GM21360 (cell line): Measurements from ENCODE around the gene EVX2.

Source experiments
- ATAC-seq: cut with Tn5 transposase; IDR thresholded peaks from one replicate; pipeline ENCODE4 v1.9.1; 2021; ENCODE audit warnings: mild to moderate bottlenecking, moderate library complexity; ENCODE audit not compliant: unreplicated experiment

Gene EVX2

DNA sequence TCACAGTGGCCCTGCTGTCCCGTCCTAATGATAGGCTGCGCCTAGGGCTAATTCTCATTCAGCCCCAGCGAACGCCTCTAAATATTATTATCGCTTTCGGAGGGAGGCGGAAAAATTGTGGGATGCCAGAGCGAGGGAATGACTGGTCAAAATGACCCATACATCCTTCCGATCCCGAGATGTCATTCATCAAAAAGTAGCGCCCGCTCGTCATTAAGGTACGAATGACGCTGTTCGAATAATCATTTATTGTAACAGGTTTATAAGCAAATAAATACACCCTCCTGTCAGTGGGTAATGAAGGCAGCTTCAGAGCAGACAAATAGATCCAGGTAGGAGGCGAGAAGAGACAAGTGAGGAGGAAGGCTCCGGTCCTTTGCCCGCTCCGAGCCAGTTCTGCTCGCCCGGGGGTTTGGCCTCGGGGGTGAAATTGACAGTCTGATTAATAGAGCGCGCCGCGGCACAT lies at the start of gene EVX2:
TSS of gene EVX2 (minus strand) at position 167 of the 466 bp plus-strand sequence. CDS start 186 bp downstream, outside the sequence.
- ATAC-seq: no peak

DNA sequence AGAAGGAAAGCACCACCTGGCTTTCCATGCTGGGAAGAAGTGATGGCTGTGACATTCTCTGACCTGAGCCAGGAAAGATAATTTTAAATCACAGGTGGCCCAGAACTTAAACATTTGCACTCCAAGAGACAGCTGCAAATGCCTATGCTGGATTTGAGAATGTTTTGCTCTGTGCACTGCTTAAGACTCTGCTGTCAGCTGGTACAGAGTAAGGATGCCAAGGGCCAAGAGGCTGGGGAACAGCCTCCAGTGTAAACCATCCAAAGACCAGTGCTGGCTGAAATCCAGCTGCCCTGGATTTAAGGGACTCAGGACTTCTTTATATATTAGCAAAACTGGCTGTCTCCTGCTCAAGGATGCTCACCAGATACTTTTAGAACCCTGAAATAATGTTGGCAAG lies 49.6 kb upstream of the EVX2 start:
- ATAC-seq: no peak

DNA sequence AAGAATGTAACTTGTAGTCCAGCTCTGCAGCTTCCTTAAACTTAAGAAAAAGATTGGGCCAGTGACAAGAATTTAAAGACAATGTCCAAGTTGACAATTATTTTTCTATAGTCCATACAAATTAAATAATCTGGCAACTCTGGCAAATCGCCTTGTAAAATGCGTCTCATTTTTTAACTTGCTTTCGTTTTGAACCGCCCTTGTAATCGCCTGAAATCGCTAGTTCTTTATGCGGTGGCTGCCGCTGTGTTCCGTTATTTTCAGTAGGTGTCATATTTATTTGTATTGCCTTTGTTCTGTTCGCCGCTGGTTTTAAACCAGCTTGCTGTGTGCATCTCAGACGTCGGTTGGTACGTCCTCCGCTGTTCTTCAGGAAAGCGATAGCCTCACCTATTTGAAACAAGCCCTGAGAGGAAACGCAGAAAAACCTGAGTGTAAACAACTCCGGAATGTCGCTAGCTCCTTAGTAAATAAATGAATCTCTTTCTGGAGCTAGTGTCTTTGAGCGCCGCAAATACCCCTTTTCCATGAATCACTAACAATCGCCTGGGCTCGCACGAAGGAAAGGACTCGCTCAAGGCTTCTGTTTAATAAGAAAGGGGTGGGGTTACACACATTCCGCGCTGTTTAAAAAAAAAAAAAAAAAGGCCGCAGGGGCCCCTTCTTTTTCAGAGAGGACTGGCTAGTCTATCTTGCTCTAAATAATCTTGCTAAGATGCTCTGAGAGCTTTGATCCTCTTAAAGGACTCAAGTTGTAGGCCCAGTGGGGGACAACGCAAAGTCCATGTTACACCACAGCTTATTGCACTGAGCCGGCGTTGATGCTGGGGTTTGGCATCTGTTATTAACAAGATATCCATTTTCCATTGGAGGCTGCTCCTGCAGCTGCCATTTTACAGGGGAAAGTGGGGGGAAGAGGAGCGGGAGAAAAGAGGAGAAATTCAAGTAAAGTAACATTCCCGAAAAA lies 48.7 kb upstream of the EVX2 start:
- no peak for ATAC-seq

DNA sequence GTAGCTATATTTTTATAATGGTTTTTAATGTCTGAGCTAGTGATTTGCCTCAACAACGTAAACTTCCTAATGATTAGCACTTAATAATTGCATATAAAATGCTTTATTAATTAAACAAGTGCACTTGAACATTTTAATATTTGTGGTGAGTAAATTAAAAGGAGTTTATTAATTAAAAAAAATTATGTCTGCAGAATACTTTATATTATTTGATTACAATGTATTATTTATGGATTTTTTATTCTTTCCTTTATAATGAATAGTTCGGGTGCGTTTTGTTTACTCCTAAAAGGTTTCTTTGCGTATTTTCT lies 48.0 kb upstream of the EVX2 start:
- ATAC-seq: no peak

DNA sequence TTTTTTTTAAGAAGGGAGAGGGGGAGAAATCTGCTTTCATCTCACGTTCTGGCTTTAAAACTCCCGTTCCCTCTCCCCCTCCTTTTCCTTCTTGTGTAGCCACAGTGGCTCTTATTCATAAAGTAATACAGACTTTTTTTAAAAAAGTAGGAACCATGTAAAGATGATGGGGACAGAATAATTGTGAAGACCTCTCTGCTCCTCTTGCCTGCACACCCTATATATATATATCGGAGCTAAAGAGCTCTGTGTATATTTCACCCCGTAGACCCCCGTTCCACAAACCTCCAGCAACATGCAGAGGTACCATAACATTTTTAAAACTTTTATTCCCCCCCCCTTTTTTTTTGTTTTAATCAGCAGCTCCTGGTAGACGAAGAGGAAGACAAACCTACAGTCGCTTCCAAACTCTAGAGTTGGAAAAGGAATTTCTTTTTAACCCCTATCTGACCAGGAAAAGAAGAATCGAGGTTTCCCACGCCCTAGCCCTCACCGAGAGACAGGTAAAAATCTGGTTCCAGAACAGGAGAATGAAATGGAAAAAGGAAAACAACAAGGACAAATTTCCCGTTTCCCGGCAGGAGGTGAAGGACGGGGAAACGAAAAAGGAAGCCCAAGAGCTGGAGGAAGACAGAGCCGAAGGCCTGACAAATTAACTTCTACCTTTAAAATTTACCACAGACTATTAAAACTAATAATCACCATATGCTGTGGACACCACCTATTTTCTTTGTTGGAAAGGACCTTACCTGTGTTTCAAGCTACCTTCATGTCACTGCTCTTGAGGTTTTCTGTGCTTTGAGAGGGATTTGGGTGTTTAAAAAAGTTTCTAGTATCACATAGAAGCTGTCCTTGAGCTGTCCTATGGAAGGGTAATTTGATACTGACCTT lies 47.4 kb upstream of the EVX2 start:
- ATAC-seq: no peak

DNA sequence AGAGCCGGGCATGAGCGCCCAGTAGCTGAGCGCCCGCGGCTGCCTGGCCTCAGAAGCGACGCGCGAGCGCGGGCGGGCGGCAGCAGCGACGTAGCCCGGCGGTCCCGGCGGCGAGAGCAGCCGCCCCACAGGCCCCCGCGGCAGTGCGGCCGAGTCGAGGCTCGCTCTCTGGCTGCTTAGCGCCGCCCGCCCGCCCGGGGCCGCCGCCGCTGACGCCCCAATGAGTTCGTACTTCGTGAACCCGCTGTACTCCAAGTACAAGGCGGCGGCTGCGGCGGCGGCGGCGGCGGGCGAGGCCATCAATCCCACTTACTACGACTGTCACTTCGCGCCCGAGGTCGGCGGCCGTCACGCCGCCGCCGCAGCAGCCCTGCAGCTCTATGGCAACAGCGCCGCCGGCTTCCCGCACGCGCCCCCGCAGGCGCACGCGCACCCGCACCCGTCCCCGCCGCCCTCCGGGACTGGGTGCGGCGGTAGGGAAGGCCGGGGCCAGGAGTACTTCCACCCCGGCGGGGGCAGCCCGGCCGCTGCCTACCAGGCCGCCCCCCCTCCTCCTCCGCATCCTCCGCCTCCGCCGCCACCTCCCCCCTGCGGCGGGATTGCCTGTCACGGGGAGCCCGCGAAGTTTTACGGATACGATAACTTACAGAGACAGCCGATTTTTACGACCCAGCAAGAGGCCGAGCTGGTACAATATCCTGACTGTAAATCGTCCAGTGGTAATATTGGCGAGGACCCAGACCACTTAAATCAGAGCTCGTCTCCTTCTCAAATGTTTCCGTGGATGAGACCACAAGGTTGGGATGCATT lies 46.6 kb upstream of the EVX2 start:
- ATAC-seq: no peak

DNA sequence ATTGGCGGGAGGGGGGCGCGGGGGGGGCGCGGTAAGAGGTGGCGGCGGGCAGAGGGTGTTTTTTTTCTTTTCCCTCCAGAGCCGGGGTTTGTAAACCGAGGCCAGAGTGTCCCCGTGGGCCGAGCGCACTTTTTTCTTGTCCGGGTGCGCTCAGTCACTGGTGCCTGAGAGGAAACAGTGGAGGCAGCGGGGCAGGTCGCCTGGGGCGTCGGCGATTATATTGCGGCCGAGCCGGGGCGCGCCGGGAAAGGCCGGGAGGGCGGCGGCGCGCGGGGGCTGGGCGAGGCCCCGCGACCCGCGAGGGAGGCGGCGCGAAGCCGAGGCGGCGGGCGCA lies 46.0 kb upstream of the EVX2 start:
- no peak for ATAC-seq

DNA sequence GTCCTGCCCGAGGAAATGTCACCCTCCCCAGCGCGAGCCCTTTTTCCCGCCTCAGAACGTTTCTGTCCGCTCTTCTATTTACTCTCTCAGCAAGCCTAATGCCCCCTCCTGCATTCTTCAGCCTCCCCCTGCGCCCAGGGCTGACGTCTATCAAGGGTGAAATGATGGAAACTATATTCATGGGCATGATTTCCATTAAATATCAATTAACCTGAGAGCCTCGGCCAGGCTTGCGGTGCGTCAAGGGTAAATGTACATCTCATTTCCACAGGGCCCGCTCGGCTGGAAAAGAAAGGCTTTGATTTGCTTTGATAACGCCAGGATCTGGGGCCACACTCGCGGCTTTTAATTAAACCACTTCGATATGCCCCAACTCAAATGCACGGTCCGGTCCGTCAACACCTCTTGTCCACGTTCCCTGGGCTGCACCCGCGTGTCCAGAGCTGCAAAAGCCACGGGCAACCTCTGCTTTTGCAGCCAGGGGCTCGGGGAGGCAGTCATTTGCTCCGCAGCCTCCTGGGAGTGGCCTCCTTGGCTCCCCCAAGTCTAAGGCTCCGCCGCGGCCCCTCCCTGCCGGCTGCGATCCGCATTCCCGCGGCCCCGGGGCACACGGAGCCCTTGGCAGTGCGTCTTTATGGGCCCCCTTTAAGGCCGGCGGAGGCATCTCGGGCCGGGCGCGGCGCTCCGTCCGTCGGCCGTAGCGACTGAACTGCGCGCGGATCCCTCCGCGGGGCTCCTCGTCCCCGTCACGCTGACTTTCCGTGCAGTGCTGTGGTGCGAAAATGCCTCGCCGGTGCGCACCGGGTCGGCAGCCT lies 45.4 kb upstream of the EVX2 start, which contains the start of gene HOXD8:
TSS of gene HOXD8 (plus strand) at position 724 of the 815 bp plus-strand sequence. CDS start 662 bp downstream, outside the sequence.
- ATAC-seq: no peak

DNA sequence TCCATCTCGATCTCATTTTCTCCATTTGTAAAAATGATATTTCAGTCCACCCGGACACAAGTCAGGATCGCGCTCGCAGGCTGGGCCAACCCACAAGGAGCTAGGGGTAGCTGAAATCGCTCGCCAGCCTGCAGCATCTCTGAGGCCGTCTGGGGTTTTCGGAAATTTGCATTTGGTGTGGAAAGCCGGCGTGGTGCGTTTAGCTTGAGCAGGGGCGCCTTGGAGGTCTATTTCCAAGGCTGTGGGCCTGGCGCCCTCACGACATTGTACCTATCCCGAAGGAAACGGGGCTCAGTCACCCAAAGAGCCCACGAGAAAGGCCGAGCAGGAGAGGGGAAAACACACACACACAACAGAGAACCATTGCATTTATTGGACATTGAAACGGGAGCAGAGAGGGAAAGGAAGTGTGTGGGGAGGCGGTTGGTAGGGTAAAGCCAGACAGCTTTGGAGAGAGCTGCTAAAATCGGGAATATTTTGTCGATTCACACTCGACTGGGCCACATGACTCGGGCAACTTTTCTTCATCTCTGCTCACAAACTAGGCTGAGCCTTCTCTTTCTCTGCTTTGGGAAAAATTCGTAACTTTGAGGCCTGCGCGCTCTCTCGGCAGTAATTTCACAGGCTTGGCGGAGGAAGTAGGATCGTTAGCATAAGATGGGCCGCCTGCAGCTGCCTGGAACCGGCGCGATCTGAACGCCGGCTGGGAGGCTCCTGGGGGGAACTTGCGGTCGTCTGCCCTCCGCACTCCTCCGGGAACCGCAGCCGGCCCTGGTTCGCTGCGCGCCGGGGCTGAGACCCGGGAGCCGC lies 44.6 kb upstream of the EVX2 start:
- ATAC-seq: no peak

DNA sequence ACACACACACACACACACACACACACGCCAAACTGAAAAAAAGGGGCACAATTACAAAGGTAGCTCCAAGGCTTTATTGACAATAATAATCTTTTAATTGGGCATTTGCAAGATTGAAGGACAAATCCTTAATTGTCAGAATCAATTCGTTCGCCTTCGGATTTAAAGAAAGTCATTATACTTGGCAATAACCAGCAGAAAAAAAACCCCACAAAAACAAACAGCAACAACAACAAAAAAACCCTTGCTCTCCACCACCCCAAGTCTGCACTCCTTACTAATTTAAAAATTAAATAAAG lies 44.0 kb upstream of the EVX2 start:
- ATAC-seq: no peak

DNA sequence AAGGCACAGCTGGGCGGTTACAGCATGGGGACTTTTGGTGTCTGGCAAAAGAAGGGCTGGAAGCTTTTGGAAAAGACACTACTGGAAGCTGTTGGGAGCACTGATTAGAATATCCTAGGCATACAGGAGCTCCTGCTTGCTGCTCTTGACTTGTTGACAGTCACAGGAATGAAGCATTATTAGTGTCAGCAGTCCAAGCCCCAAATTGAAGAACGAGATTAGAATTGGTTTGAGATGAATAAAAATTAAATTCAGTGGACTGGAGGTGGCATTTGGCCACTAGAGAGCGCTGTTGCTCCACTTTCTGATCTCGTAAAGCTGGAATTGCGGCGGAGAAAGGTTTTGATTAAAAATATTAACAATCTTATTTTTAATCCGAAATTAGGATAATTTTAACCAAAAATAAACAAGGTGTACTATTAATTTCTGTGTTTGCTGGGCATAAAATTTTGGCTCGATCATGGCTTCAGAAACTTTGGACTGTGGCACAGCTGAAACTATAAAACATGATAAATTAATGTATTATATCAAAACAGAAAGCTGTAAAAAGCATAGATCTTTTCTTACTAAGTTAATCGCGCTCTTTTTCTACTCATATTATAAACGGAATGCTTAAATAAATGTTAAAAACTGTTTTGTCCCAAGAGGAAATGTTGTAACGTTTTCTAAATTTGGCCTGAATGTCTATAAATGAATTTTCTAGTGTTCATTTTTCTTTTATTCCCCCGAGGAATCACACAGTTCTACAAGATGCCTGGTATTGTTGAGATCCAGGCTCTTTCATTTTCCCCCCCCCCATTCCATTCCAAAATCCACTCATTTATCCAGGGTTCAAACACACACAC lies 43.4 kb upstream of the EVX2 start:
- ATAC-seq: no peak

DNA sequence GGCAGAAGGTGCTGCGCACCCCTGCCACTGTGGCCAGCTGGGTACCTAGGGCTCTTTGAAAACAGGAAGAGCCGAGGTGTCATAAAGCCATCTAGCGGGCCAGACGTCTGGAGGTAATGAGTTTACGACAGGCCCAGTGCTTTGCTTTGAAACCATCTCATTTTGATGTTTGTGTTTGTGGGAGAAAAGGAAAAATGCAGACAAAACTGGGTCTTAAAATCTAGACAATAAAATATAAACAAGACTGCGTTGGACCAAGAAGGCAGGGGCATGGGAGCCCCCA lies 42.0 kb upstream of the EVX2 start:
- no peak for ATAC-seq

DNA sequence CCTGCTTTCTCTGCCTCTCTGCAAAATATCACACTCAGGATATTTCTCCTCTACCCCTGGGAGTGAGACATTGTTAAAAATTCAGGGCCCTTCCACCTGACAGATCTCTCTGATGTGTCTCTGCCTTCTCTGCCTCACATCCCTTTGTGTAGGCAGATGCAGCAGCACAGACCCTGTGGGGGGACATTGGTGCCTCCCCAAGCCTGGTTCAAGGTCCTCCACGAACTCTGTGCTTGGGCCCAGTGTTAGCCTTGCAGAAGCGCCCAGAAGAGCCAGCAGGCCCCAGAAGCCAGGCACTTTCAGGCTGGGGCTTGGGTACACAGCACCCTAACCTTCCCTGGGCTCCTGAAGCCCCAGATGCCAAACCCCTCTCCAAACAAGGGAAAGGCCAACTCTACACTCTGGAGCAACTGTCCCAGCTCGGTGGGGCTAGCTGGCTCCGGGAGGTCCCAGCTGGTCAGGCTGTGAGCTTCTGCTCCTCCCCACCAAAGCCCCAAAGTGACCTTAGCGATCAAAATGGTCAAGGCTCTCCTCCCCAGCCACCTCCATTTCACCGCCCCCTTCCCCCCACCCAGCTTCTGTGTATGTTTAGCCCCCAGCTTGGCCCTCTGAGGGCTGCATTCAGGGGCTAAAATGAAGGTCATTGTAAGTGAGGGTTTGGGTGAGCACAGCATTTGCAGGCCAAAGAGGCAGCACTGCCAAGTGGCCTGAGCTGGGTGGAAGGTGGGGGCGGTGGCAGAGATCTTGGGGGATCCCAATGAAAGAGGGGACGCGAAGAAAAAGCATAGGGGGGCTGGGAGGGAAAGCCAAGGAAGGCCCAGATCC lies 41.4 kb upstream of the EVX2 start:
- ATAC-seq: no peak

DNA sequence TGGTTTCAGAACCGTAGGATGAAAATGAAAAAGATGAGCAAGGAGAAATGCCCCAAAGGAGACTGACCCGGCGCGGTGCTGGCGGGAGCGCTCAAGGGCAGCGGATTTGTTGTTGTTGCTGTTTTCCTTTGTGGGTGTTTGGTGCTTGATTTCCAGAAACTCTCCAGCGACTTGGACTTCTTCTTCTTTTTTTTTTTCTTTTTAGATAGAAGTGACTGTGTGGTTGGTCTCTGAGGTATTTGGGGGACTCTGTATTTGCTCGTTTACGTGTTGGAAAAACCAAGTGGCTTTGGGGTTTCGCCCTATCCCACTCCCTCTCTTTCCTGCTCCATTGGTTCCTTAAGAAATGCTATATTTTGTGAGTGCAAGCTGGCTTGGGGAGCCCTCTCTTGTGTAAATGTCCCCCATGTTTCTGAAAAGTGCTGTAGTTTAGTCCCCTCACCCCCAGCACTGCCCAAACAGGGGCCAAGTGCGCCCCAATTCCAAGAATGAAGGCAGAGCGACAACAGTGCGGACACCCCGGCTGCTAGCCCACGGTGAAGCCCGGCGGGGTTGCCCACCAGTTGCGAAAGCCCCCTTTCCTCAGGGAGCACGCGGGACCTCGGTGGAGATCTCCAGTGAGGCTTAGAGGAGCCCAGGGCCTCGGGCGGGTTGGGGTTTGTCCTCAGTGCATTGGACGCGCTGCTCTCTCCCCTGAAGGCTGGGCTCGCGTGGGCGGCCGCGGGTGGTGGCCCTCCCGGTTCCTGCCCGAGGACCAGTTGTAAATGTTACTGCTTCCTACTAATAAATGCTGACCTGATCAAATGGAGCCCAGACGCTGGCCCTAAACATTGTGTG lies 40.6 kb upstream of the EVX2 start:
- no peak for ATAC-seq

DNA sequence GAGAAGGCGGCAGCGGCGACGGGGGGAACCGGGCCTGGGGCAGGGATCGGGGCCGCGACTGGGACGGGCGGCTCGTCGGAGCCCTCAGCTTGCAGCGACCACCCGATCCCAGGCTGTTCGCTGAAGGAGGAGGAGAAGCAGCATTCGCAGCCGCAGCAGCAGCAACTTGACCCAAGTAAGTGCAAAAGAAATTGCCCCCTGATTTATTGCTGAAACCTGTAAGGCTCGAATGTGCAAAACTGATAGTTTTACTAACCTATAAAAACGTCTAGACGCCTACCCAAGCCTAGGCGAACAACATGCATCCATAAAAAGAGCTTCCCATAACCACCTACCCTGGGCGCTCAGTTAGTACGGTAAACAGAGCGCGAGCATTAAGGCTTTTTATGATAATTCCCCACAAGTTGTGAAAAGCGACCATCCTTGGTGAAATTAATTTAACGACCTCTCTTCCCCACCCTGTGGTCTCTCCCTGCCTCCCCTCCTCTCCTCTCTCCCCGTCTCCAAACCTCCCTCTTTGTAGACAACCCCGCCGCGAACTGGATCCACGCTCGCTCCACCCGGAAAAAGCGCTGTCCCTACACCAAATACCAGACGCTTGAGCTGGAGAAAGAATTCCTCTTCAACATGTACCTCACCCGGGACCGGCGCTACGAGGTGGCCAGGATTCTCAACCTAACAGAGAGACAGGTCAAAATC lies 39.8 kb upstream of the EVX2 start:
- no peak for ATAC-seq

DNA sequence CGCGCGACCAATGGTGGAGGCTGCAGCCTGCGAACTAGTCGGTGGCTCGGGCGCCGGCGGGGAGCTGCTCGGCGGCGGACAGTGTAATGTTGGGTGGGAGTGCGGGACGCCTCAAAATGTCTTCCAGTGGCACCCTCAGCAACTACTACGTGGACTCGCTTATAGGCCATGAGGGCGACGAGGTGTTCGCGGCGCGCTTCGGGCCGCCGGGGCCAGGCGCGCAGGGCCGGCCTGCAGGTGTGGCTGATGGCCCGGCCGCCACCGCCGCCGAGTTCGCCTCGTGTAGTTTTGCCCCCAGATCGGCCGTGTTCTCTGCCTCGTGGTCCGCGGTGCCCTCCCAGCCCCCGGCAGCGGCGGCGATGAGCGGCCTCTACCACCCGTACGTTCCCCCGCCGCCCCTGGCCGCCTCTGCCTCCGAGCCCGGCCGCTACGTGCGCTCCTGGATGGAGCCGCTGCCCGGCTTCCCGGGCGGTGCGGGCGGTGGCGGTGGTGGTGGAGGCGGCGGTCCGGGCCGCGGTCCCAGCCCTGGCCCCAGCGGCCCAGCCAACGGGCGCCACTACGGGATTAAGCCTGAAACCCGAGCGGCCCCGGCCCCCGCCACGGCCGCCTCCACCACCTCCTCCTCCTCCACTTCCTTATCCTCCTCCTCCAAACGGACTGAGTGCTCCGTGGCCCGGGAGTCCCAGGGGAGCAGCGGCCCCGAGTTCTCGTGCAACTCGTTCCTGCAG lies 39.1 kb upstream of the EVX2 start, which contains the start of gene HOXD9:
TSS of gene HOXD9 (plus strand) at position 37 of the 728 bp plus-strand sequence. CDS start at position 87, 50 bp downstream.
- ATAC-seq: no peak
